Mucosa of gallbladder (tissue), 1 donor: Measurements from ENCODE around the gene CDK11A. TPM values are rescaled to one million over a fixed set of nuclear protein-coding genes. Genes with fewer than 3 reads are reported as not detected.
"Not testable (repeated sequence)": the region's sequence is repeated elsewhere in the genome, so short reads cannot be mapped to it uniquely, and the experiment has no call there.

Source experiments
- DNase-seq: peaks from one replicate; pipeline ENCODE4 v3.0.0-alpha.2; 2020; ENCODE audit warnings: low spot score
- total RNA-seq: library from RNA; stranded (reverse); gene quantifications from one replicate; pipeline ENCODE4 v1.2.1, GENCODE V29; 2021
- donor health status: DM: no; HTN: no; CAD: no.

CDK11A gene
- total RNA-seq, 1 donor from 2014 or later, result 31.5 TPM

GRCh38 chr1:1754051-1754815, 30.1 kb upstream of the CDK11A start:
- DNase-seq, result no peak

GRCh38 chr1:1753607-1754005, 29.4 kb upstream of the CDK11A start:
- DNase-seq, result no peak

- no peak for DNase-seq
These were observed 28.8 kb upstream of the CDK11A start for GRCh38 chr1:1752636-1753606.

- no peak for DNase-seq
These were observed 28.0 kb upstream of the CDK11A start for GRCh38 chr1:1752190-1752589.

GRCh38 chr1:1749941-1750340, 25.8 kb upstream of the CDK11A start:
- DNase-seq, result not testable (repeated sequence)

GRCh38 chr1:1748686-1749321, 24.6 kb upstream of the CDK11A start:
- no peak for DNase-seq

GRCh38 chr1:1746566-1746909, 22.4 kb upstream of the CDK11A start:
- DNase-seq, result not testable (repeated sequence)

GRCh38 chr1:1745651-1746565, 21.8 kb upstream of the CDK11A start:
- peak; percentile 69 for DNase-seq

GRCh38 chr1:1742529-1742928, 18.4 kb upstream of the CDK11A start:
- not testable (repeated sequence) for DNase-seq

- DNase-seq, result not testable (repeated sequence)
These were observed 16.9 kb upstream of the CDK11A start for GRCh38 chr1:1741013-1741412.

- DNase-seq, result not testable (repeated sequence)
These were observed 14.7 kb upstream of the CDK11A start for GRCh38 chr1:1738799-1739337.

GRCh38 chr1:1737675-1738590, 13.8 kb upstream of the CDK11A start:
- not testable (repeated sequence) for DNase-seq

GRCh38 chr1:1732381-1732780, 8.2 kb upstream of the CDK11A start:
- no peak for DNase-seq

GRCh38 chr1:1730870-1731269, 6.7 kb upstream of the CDK11A start:
- DNase-seq, result no peak

- not testable (repeated sequence) for DNase-seq
These were observed 6.1 kb upstream of the CDK11A start for GRCh38 chr1:1730230-1730629.

- DNase-seq, result not testable (repeated sequence)
These were observed 5.1 kb upstream of the CDK11A start for GRCh38 chr1:1729116-1729816.

GRCh38 chr1:1728308-1729005, 4.3 kb upstream of the CDK11A start:
- DNase-seq, result not testable (repeated sequence)

- not testable (repeated sequence) for DNase-seq
These were observed 3.0 kb upstream of the CDK11A start for GRCh38 chr1:1727131-1727651.
